ENCODE results near the gene AJM1.

Gene AJM1

DNA sequence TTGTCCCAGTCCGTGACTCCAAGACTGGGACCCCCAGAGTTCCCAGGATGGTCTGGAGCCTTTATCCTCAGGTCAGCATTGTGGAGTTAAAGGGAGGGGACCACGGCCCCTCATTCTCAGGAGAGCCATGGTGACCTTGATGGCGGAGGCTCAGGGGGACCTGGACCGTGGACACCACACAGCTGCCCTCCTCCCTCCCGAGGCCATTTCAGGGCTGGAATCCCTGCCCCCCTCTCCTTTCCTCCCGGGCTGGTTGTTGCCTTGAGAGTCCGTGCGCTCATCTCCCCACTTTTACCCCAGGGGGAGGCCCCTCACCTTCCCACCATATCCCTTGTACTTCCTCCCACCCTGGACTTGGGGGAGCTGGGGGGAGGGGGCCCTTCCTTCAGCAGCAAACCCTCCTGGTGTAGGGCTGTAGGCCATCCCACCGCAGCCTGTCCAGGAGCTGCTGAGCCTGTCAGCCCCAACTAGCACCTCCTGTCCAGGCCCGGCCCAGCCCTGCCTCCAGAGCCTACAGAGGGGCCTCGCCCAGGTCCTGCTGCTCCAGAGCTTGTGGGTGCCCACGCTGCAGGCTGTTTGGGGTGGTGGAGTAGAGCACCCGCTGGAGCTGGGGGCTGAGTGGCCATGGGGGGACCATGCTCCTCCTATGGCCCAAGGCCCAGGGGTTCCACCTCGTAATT lies 14.3 kb upstream of the AJM1 start:
- Histone ChIP-seq H3K4me3 (ENCODE audit: low read length) (no peak overlapping the region), H2AFZ (ENCODE audit: low read depth, low read length) (no peak overlapping the region), H3K4me1 (ENCODE audit: low read length) (no peaks in the 10 kb centered on the region), H3K27ac (ENCODE audit: low read length) (no peak overlapping the region), H3K36me3 (replicated peaks; ENCODE audit: low read depth, low read length) (peaks cover 41% of the 10 kb centered on the region), H3K9ac (ENCODE audit: low read length) (no peak overlapping the region), H4K20me1 (ENCODE audit: insufficient read depth, low read length) (no peaks in the 10 kb centered on the region), H3K9me3 (ENCODE audit: insufficient read depth, low read length) (no peaks in the 10 kb centered on the region), H3K79me2 (ENCODE audit: low read length) (no peaks in the 10 kb centered on the region), H3K4me2 (ENCODE audit: low read length) (no peak overlapping the region), H3K27me3 (ENCODE audit: low read depth, low read length) (no peaks in the 10 kb centered on the region)
- TF ChIP-seq EZH2phosphoT487 (IDR thresholded peaks at IDR 0.05; ENCODE audit: low read depth) = no peak
- TF ChIP-seq CTCF (IDR thresholded peaks at IDR 0.05; ENCODE audit: low read depth, low read length) = no peak

GRCh38 chr9:136828474-136829140 lies 13.7 kb upstream of the AJM1 start:
- H3K4me1 ChIP-seq (ENCODE audit: low read length) = no peaks in the 10 kb centered on the region
- no peaks in the 10 kb centered on the region for H3K9me3 ChIP-seq (ENCODE audit: insufficient read depth, low read length)

GRCh38 chr9:136829412-136829811 lies 12.9 kb upstream of the AJM1 start:
- Histone ChIP-seq H4K20me1 (ENCODE audit: insufficient read depth, low read length) (no peaks in the 10 kb centered on the region), H2AFZ (ENCODE audit: low read depth, low read length) (no peak overlapping the region), H3K36me3 (replicated peaks; ENCODE audit: low read depth, low read length) (peaks cover 32% of the 10 kb centered on the region), H3K4me3 (ENCODE audit: low read length) (no peak overlapping the region), H3K9me3 (ENCODE audit: insufficient read depth, low read length) (no peaks in the 10 kb centered on the region), H3K4me1 (ENCODE audit: low read length) (no peaks in the 10 kb centered on the region), H3K4me2 (ENCODE audit: low read length) (no peak overlapping the region), H3K27me3 (ENCODE audit: low read depth, low read length) (no peaks in the 10 kb centered on the region), H3K9ac (ENCODE audit: low read length) (no peak overlapping the region), H3K79me2 (ENCODE audit: low read length) (no peaks in the 10 kb centered on the region), H3K27ac (ENCODE audit: low read length) (no peak overlapping the region)
- TF ChIP-seq EZH2phosphoT487 (IDR thresholded peaks at IDR 0.05; ENCODE audit: low read depth) (no peak), CTCF (IDR thresholded peaks at IDR 0.05; ENCODE audit: low read depth, low read length) (no peak)

More at GRCh38 chr9:136828474-136829140, 13.7 kb upstream of the AJM1 start:
- Histone ChIP-seq H3K27me3 (ENCODE audit: low read depth, low read length) (no peaks in the 10 kb centered on the region), H3K4me3 (ENCODE audit: low read length) (no peak overlapping the region), H2AFZ (ENCODE audit: low read depth, low read length) (no peak overlapping the region), H3K36me3 (replicated peaks; ENCODE audit: low read depth, low read length) (peaks cover 36% of the 10 kb centered on the region), H3K27ac (ENCODE audit: low read length) (no peak overlapping the region), H4K20me1 (ENCODE audit: insufficient read depth, low read length) (no peaks in the 10 kb centered on the region), H3K79me2 (ENCODE audit: low read length) (no peaks in the 10 kb centered on the region), H3K9ac (ENCODE audit: low read length) (no peak overlapping the region), H3K4me2 (ENCODE audit: low read length) (no peak overlapping the region)
- TF ChIP-seq CTCF (IDR thresholded peaks at IDR 0.05; ENCODE audit: low read depth, low read length) = no peak
- TF ChIP-seq EZH2phosphoT487 (IDR thresholded peaks at IDR 0.05; ENCODE audit: low read depth) = no peak

DNA sequence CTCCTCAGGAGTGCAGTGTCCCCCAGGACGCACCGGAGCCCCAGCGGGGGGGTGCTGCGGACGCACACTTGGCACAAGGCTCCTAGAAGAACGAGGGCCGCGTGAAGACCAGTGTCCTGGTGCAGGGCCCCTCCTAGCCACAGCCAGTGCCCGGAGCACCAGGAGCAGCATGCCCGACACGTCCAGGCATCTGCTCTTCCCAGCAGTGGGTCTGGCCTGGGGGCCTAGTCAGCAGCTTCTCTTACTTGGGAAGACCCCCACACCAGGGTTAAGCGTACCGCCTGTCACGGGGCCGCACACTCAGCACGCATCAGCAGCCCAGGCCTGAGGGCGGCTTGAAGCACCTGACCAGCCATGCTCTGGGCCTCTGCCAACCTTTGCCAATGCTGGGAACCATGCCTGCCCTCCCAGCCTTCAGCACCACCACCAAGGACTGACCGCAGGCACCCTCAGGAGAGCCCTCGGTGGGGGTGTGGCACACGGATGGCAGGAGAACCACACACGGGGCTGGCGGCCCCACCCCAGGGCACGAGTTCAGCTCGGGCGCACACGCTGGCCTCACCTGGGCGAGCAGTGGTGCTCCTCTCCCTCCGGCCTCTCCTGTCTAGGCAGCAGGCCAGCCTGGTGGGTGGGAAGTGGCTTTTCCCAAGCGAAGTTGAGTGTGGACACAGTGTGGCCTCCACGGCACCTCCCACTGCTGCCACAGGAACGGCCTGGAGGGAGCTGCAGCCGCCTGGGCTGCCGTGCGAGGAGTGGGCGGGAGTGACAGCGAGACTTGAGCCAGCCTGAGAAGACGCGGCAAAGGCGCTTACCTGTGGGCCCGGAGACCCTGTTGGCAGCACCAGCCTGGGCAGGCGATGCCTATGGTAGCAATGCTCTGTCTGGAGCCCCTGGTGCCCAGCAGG lies 12.0 kb upstream of the AJM1 start:
- TF ChIP-seq EZH2phosphoT487 (IDR thresholded peaks at IDR 0.05; ENCODE audit: low read depth) (no peak), CTCF (IDR thresholded peaks at IDR 0.05; ENCODE audit: low read depth, low read length) (no peak)
- no peaks in the 10 kb centered on the region for H4K20me1 ChIP-seq (ENCODE audit: insufficient read depth, low read length)
- H3K4me1 ChIP-seq (ENCODE audit: low read length) = no peaks in the 10 kb centered on the region
- no peak overlapping the region for H2AFZ ChIP-seq (ENCODE audit: low read depth, low read length)
- no peaks in the 10 kb centered on the region for H3K9me3 ChIP-seq (ENCODE audit: insufficient read depth, low read length)
- H3K27me3 ChIP-seq (ENCODE audit: low read depth, low read length) = no peaks in the 10 kb centered on the region
- no peak overlapping the region for H3K9ac ChIP-seq (ENCODE audit: low read length)
- peaks cover 32% of the 10 kb centered on the region for H3K36me3 ChIP-seq (replicated peaks; ENCODE audit: low read depth, low read length)
- no peak overlapping the region for H3K4me3 ChIP-seq (ENCODE audit: low read length)
- H3K4me2 ChIP-seq (ENCODE audit: low read length) = no peak overlapping the region
- H3K27ac ChIP-seq (ENCODE audit: low read length) = no peak overlapping the region
- H3K79me2 ChIP-seq (ENCODE audit: low read length) = no peaks in the 10 kb centered on the region

Data from OCI-LY3 (cell line).